ENCODE measurements around the gene CPLX3.

Gene CPLX3

DNA sequence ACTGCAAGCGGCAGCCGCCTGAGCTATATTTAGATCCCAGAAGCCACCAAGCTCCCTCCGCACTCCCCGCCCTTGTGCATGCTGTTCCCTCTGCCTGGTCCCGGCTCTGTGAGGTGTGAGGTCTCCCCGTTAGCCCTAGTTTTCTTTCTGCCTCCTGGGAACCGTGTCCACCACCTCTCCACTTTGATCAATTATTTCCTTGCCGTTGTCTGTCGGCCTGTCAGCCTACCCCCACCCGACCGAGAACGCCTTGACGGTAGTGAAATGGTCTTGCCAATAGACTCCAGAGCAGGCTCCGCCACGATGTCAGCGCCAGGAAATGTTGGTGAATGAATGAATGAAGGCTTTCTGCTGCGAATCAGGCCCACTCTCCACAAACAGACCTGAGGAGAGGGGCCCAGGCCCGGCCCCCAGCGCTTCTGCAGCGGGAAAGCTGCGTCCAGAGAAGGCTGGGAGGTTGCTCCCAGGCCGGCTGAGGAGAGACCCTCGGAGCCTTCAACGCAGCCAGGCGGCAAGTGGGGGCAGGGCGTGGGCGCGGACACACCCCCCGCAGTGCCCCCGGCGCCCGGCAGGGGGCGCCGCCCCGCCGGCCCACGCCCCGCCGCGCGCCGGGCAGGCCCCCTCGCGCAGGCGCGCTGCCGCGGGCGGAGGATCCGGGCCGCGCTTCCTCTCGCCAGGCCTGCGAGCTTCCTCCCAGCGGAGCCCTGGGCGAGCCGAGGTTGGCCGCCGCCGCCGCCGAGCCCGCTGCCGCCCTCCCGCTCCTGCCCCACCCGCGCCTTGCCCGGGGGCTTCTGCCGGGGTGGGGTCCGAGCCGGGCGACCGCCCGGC lies 44.8 kb upstream of the CPLX3 start, which contains the start of gene CSK:
CSK (plus strand) TSS at position 650 of the 828 bp plus-strand sequence. CDS start 16,218 bp downstream, outside the sequence.
- H3K27ac ChIP-seq = peak within 1 kb of the TSS; percentile 97
- TF ChIP-seq, protein P1, sequence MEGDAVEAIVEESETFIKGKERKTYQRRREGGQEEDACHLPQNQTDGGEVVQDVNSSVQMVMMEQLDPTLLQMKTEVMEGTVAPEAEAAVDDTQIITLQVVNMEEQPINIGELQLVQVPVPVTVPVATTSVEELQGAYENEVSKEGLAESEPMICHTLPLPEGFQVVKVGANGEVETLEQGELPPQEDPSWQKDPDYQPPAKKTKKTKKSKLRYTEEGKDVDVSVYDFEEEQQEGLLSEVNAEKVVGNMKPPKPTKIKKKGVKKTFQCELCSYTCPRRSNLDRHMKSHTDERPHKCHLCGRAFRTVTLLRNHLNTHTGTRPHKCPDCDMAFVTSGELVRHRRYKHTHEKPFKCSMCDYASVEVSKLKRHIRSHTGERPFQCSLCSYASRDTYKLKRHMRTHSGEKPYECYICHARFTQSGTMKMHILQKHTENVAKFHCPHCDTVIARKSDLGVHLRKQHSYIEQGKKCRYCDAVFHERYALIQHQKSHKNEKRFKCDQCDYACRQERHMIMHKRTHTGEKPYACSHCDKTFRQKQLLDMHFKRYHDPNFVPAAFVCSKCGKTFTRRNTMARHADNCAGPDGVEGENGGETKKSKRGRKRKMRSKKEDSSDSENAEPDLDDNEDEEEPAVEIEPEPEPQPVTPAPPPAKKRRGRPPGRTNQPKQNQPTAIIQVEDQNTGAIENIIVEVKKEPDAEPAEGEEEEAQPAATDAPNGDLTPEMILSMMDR (conservative IDR thresholded peaks at IDR 0.05) = peak; percentile 100

DNA sequence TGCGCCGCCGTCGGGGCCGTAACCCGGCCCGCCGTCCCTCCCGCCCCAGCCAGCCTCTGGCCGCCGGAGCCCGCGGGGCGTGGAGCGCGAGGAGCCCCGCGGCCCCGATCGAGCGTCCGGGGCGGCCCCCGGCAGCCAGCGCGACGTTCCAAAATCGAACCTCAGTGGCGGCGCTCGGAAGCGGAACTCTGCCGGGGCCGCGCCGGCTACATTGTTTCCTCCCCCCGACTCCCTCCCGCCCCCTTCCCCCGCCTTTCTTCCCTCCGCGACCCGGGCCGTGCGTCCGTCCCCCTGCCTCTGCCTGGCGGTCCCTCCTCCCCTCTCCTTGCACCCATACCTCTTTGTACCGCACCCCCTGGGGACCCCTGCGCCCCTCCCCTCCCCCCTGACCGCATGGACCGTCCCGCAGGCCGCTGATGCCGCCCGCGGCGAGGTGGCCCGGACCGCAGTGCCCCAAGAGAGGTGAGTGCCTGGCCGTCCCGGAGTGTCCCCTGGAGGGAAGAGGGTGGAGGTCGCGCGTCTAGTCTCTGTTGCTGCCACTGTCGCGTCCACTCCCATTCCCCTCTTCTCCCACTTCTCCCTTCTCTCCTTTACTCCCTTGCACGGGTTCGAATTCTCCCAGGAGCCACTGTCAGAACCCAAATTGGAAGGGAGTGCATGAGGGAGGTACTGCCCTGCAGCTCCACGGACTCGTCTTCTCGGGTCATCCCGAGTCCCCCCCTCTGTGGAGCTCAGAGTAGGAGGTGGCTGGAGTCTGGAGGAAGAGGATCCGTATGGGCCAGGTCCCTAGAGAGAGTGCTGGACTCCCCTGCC lies 44.0 kb upstream of the CPLX3 start:
- TF ChIP-seq, protein P1 (conservative IDR thresholded peaks at IDR 0.05) = no peak
- peak overlapping the region; percentile 97 for H3K27ac ChIP-seq

DNA sequence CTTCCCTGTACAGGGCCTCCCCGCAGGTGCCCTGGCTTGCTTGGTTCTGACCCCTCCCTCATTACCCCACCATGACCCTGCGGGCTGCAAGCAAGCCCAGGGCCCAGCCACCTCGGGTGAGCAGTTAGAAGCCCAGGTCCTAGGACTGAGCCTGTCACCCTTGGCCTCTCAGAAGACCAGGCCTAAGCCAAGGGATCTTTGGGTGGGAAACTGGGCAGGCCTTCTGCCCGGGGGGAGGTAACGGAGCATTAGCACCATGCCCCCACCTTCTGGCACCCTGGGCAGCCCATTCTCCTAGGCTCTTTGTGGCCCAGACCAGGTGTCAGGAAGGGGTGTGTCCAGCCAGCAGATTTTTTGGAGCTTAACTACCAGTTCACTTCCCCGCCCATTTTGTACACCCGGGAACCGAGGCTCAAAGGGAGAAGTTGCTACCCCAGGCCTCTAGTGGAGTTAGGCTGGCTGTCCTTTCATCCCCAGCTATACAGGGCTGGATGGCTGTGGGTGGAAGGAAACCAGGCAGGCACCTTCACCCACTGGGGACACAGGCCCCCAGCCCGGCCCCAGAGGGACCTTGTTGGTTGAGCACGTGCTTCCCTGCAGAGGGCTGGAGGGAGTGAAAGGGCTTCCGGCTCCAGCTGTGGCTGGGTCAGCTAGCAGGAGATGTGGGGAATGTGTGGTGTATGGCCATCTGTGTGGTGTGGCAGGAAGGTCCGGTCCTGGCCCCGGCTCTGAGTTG lies 43.2 kb upstream of the CPLX3 start:
- TF ChIP-seq, protein P1 (conservative IDR thresholded peaks at IDR 0.05) = no peak
- peak overlapping the region; percentile 97 for H3K27ac ChIP-seq

DNA sequence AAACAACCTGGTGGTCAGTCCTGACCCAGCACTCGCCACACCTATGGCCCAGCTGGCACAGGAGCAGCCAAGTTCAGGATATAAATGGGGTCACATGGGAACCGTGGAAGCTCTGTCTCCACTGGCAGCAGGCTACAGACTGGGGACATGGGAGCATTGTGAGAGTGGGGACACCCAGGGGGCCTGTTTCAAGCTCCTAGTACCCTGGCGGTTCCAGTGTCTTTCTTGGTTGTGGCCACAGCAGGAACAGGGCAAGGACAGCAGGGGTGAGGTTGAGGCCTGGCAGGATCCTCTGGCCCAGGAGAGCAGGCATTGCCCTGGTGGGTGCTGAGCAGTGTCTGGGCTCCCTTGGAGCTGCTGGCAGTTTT lies 42.6 kb upstream of the CPLX3 start:
- peak overlapping the region; percentile 97 for H3K27ac ChIP-seq

DNA sequence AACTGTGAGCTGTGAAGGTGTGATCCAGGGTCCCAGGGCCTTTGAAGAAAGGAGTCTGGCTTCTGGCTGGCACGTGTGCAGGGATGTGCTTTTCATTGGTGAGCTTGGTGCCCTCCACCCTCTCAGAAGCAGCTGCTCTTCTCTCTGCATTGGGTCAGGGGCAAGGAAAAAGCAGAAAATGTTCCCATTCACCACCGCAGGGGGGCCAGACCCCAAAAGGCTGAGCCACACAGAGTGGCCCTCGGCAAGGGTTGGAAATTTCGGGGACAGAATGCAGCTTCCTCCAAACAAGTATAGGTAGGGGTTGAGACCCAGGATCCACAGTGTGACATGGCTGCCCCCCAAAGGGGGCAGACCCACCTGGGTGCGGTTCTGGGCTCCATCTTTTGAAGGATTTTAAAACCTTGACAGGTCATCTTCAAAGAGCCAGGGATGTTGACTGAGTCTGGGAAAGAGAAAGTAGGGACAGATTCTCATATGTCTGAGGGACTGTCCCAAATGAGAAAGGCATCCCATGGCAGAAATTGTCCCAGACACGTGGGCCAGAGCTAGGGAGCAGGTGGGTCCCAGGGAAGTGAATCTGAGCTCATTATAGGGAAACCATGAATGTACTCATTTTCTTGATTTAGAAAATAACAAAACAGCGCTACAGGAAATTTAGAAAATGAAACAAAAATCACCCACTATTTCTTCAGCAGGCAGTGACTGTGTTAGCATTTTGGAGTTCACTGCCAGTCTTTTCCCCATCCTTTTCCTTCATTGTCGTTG lies 41.8 kb upstream of the CPLX3 start:
- TF ChIP-seq, protein P1 (conservative IDR thresholded peaks at IDR 0.05) = no peak
- H3K27ac ChIP-seq = peak overlapping the region; percentile 97; the same call in 1 of the 2 replicates

More for the DNA sequence above, 42.6 kb upstream of the CPLX3 start:
- TF ChIP-seq, protein P1 (conservative IDR thresholded peaks at IDR 0.05) = no peak

DNA sequence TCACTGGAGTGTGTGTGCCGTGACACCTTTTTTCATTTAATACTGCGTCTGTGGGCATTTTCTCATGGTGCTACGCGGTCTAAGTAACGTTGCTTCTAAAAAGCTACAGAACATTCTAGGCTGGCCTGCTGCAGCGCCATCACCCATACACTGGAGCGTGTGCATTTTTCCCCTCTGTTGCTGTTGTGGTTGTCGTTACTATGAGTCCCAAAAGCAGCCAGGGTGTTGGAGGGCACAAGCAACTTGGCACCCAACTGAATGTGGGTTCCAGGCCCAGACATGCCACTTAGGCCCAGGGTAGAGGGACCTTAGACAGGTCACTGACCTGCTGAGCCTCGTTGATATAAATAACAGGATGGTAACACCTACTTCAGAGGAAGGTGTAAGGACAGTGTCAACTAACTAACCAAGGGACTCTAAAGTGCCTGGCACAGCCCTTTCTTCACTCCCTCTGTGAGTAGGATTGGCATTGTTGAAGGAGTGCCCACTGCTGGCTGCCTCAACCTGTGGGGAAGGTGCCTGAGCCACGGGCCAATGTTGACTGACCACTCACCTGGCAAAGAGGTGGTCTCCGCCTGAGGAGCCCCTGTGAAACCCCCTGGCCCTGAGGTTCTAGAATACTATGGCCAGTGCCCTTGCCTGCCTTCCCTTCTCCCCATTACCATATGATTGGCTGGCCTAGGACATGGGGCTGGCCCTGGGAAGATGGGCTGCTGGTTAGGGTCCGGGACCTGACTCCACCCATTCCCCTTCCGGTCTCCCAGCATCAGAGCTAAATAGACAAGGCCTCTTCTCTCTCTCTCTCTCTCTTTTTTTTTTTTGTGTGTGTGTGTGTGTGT lies 41.0 kb upstream of the CPLX3 start:
- TF ChIP-seq, protein P1 (conservative IDR thresholded peaks at IDR 0.05) = no peak
- peak overlapping the region; percentile 97; the same call in 1 of the 2 replicates for H3K27ac ChIP-seq

DNA sequence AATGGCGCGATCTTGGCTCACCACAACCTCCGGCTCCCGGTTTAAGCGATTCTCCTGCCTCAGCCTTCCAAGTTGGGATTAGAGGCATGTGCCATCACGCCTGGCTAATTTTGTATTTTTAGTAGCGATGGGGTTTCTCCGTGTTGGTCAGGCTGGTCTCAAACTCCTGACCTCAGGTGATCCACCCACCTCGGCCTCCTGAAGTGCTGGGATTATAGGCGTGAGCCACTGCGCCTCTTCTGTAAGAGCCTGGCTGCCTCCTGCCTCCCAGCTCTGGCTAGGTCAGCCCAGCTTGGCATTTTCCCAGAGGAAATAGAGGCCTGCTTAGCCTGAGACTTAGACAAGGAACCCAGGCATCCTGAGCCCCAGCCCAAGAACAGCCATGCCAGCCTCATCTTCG lies 40.3 kb upstream of the CPLX3 start:
- H3K27ac ChIP-seq = peak overlapping the region; percentile 52; the same call in 1 of the 2 replicates

Measured in VCaP (cell line).